Measurements from ENCODE around the gene PRKRIP1. TPM values are rescaled to one million over a fixed set of nuclear protein-coding genes. Genes with fewer than 3 reads are reported as not detected.

Gene PRKRIP1
- total RNA-seq, 1 donor from 2014 or later: 37.3 TPM

DNA sequence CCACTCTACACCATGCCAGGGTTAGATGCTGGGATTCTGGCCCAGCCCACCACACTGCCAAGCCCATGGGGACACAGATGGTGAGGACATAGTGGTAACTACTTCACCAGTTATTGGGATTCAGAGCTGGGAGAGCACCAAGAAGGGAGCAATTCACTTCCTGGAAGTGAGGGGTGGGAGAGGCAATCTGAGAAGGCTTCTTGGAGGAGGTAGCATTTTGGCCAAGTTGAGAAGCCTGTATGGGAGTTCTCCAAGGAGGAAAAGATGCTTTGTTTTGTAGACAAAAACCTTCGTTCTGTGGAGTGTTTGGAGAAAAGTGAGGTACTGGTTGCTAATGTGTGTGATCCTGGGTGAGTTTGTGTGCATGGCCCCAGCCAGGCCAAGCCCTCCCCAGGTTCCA is 3.8 kb upstream of the PRKRIP1 start:
- H3K4me2 ChIP-seq (ENCODE audit: low read length): no peak overlapping the region
- H3K27ac Mint-ChIP-seq (ENCODE audit: unreplicated experiment): no peak overlapping the region
- no peak overlapping the region for H3K27ac ChIP-seq (ENCODE audit: low read depth, low read length)
- H3K9ac ChIP-seq (ENCODE audit: low read length): no peak overlapping the region
- H3K9me3 Mint-ChIP-seq (ENCODE audit: unreplicated experiment): no peaks in the 10 kb centered on the region
- no peak overlapping the region for H2AFZ ChIP-seq (ENCODE audit: low read depth, low read length)
- H3K27me3 ChIP-seq (ENCODE audit: insufficient read depth, low read length): no peaks in the 10 kb centered on the region
- FAIRE-seq (no peak), DNase-seq (ENCODE audit: low read depth) (no peak)
- H3K4me3 Mint-ChIP-seq (ENCODE audit: unreplicated experiment): no peak overlapping the region
- peaks cover 18% of the 10 kb centered on the region for H3K4me1 ChIP-seq (ENCODE audit: insufficient read depth, low read length)
- no peaks in the 10 kb centered on the region for H3K27me3 Mint-ChIP-seq (ENCODE audit: low read depth, unreplicated experiment)
- peaks cover 7% of the 10 kb centered on the region for H3K36me3 Mint-ChIP-seq (ENCODE audit: low read depth, unreplicated experiment)
- peaks cover 16% of the 10 kb centered on the region for H3K4me1 Mint-ChIP-seq (ENCODE audit: low read depth, unreplicated experiment)
- no peak for TF ChIP-seq EZH2 (IDR thresholded peaks at IDR 0.05; ENCODE audit: insufficient read depth, low read length)
- TF ChIP-seq, protein P1, sequence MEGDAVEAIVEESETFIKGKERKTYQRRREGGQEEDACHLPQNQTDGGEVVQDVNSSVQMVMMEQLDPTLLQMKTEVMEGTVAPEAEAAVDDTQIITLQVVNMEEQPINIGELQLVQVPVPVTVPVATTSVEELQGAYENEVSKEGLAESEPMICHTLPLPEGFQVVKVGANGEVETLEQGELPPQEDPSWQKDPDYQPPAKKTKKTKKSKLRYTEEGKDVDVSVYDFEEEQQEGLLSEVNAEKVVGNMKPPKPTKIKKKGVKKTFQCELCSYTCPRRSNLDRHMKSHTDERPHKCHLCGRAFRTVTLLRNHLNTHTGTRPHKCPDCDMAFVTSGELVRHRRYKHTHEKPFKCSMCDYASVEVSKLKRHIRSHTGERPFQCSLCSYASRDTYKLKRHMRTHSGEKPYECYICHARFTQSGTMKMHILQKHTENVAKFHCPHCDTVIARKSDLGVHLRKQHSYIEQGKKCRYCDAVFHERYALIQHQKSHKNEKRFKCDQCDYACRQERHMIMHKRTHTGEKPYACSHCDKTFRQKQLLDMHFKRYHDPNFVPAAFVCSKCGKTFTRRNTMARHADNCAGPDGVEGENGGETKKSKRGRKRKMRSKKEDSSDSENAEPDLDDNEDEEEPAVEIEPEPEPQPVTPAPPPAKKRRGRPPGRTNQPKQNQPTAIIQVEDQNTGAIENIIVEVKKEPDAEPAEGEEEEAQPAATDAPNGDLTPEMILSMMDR (IDR thresholded peaks at IDR 0.05; ENCODE audit: insufficient read depth, low read depth, low read length): no peak
- H3K4me3 ChIP-seq (ENCODE audit: insufficient read depth, low read depth, low read length): no peak overlapping the region
- peaks cover 13% of the 10 kb centered on the region for H4K20me1 ChIP-seq (ENCODE audit: insufficient read depth, low read length)
- H3K9me3 ChIP-seq (ENCODE audit: insufficient read depth, low read depth, low read length): no peaks in the 10 kb centered on the region
- H3K36me3 ChIP-seq (ENCODE audit: insufficient read depth, low read length): peaks cover 8% of the 10 kb centered on the region
- peaks cover 7% of the 10 kb centered on the region for H3K79me2 ChIP-seq (ENCODE audit: insufficient read depth, low read length)

DNA sequence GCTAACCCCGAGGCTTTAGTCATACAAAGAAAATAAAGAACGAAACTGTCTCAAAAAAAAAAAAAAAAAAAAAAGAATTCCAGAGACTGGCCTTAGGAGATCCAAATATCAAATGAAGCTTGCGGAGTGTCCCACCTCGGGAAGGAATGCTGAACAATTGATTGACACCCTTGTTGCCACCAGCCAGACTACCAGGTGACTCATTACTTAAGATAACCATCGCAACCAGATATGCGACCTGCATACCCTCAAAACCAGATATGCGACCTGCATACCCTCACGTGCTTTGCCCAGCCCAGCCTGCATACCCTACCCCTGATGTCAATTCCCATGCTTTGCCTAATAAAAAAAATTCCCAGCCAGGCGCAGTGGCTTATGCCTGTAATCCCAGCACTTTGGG is 2.7 kb upstream of the PRKRIP1 start:
- FAIRE-seq: no peak
- no peaks in the 10 kb centered on the region for H3K27me3 ChIP-seq (ENCODE audit: insufficient read depth, low read length)
- H3K4me2 ChIP-seq (ENCODE audit: low read length): peak overlapping the region; percentile 3
- H3K4me3 ChIP-seq (ENCODE audit: insufficient read depth, low read depth, low read length): no peak overlapping the region
- peak overlapping the region; percentile 56 for H3K27ac ChIP-seq (ENCODE audit: low read depth, low read length)
- H4K20me1 ChIP-seq (ENCODE audit: insufficient read depth, low read length): peaks cover 13% of the 10 kb centered on the region
- Mint-ChIP-seq H3K9me3 (ENCODE audit: unreplicated experiment) (no peaks in the 10 kb centered on the region), H3K4me3 (ENCODE audit: unreplicated experiment) (no peak overlapping the region), H3K4me1 (ENCODE audit: low read depth, unreplicated experiment) (peaks cover 18% of the 10 kb centered on the region), H3K27ac (ENCODE audit: unreplicated experiment) (peak overlapping the region; percentile 87), H3K36me3 (ENCODE audit: low read depth, unreplicated experiment) (peaks cover 7% of the 10 kb centered on the region), H3K27me3 (ENCODE audit: low read depth, unreplicated experiment) (no peaks in the 10 kb centered on the region)
- H3K9me3 ChIP-seq (ENCODE audit: insufficient read depth, low read depth, low read length): no peaks in the 10 kb centered on the region
- DNase-seq (ENCODE audit: low read depth): peak; percentile 59
- peaks cover 16% of the 10 kb centered on the region for H3K79me2 ChIP-seq (ENCODE audit: insufficient read depth, low read length)
- H3K9ac ChIP-seq (ENCODE audit: low read length): peak overlapping the region; percentile 33
- peaks cover 8% of the 10 kb centered on the region for H3K36me3 ChIP-seq (ENCODE audit: insufficient read depth, low read length)
- peaks cover 19% of the 10 kb centered on the region for H3K4me1 ChIP-seq (ENCODE audit: insufficient read depth, low read length)
- H2AFZ ChIP-seq (ENCODE audit: low read depth, low read length): no peak overlapping the region
- TF ChIP-seq EZH2 (IDR thresholded peaks at IDR 0.05; ENCODE audit: insufficient read depth, low read length): no peak
- TF ChIP-seq, protein P1 (IDR thresholded peaks at IDR 0.05; ENCODE audit: insufficient read depth, low read depth, low read length): no peak

DNA sequence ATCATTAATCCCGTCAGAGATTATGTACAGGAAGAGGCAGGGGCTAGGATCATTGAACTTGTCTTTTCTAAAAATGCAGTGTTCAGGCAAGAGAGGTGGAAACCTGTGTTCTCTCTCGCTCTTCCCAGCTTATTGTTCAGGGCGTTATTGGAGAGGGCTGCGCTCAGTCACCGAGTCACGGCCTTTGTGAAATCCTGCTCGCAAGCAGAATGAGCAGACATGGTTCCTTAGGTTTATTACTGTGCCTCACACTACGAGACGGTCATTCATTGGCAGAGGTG is 631 bp upstream of the PRKRIP1 start:
- H3K27me3 Mint-ChIP-seq (ENCODE audit: low read depth, unreplicated experiment): no peaks in the 10 kb centered on the region
- peak overlapping the region; percentile 98 for H3K9ac ChIP-seq (ENCODE audit: low read length)
- no peaks in the 10 kb centered on the region for H3K27me3 ChIP-seq (ENCODE audit: insufficient read depth, low read length)
- no peaks in the 10 kb centered on the region for H3K9me3 ChIP-seq (ENCODE audit: insufficient read depth, low read depth, low read length)
- peaks cover 11% of the 10 kb centered on the region for H3K36me3 Mint-ChIP-seq (ENCODE audit: low read depth, unreplicated experiment)
- peak overlapping the region; percentile 97 for H3K27ac Mint-ChIP-seq (ENCODE audit: unreplicated experiment)
- no peak for TF ChIP-seq EZH2 (IDR thresholded peaks at IDR 0.05; ENCODE audit: insufficient read depth, low read length)
- TF ChIP-seq, protein P1 (IDR thresholded peaks at IDR 0.05; ENCODE audit: insufficient read depth, low read depth, low read length): no peak
- H3K4me1 ChIP-seq (ENCODE audit: insufficient read depth, low read length): peaks cover 19% of the 10 kb centered on the region
- H3K4me3 ChIP-seq (ENCODE audit: insufficient read depth, low read depth, low read length): peak overlapping the region; percentile 94
- peaks cover 23% of the 10 kb centered on the region for H3K36me3 ChIP-seq (ENCODE audit: insufficient read depth, low read length)
- H3K27ac ChIP-seq (ENCODE audit: low read depth, low read length): peak overlapping the region; percentile 86
- H2AFZ ChIP-seq (ENCODE audit: low read depth, low read length): peak overlapping the region; percentile 82
- H3K4me3 Mint-ChIP-seq (ENCODE audit: unreplicated experiment): peak overlapping the region; percentile 95
- H4K20me1 ChIP-seq (ENCODE audit: insufficient read depth, low read length): peaks cover 12% of the 10 kb centered on the region
- H3K4me2 ChIP-seq (ENCODE audit: low read length): peak overlapping the region; percentile 93
- FAIRE-seq: no peak
- peaks cover 18% of the 10 kb centered on the region for H3K79me2 ChIP-seq (ENCODE audit: insufficient read depth, low read length)
- no peaks in the 10 kb centered on the region for H3K9me3 Mint-ChIP-seq (ENCODE audit: unreplicated experiment)
- peaks cover 18% of the 10 kb centered on the region for H3K4me1 Mint-ChIP-seq (ENCODE audit: low read depth, unreplicated experiment)
- DNase-seq (ENCODE audit: low read depth): no peak

Measured in astrocyte (in vitro differentiated cells and primary cell).